Stimulated activated CD4-positive, alpha-beta T cell treated with anti-CD3 and anti-CD28 coated beads, Interleukin-12 subunit alpha, Interleukin-12 subunit beta, amount 100 ng/mL, for 24 hours (primary cell): ENCODE results near the gene CA4.
A peak's percentile ranks its signal among the peaks of the same experiment; 100 is the strongest.
"Not testable (repeated sequence)": the region's sequence is repeated elsewhere in the genome, so short reads cannot be mapped to it uniquely, and the experiment has no call there.

Source experiments
- DNase-seq, 2 experiments: peaks; one replicate each; pipeline ENCODE4 v3.0.0-alpha.2; 2020; ENCODE audit warnings: low read depth in 2 of 2

Gene CA4

GRCh38 chr17:60149691-60150582 is at the start of gene CA4:
Gene CA4 (plus strand): TSS chr17:60149973. CDS start chr17:60150035, 62 bp downstream.
- no peak for DNase-seq

GRCh38 chr17:60100577-60100976 is 49.2 kb upstream of the CA4 start:
- not testable (repeated sequence) for DNase-seq

DNA sequence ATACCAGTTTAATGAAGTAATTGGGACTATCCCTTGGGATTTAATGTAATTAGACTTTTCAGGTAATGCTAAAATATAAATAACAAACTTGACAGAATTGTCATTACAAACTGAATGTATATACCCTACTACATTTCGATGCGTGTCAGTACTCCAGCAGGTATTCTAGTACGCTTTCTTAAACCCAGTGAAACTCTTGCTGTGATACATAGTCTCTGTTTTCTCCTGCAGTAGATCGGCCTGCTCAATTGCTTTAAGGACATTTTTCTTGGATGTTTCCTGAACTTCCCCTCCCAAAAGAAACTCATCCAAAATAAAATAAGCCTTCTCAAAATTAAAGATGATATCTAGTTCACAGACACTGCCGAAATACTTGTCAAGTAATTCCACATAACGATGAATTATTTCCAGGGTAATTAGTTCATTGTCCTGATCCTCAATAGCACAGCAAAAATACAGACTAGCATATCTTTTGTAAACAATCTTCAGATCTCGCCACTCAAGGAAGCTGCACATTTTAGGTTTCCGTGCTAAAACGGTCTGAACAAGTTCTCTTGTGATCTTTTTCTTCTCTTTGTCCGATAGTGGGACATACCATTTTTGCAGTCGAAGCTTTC is 47.6 kb upstream of the CA4 start:
- DNase-seq = not testable (repeated sequence)

- peak in 1 of 2 experiments; percentile 17 for DNase-seq
Observed at GRCh38 chr17:60102632-60103096, 47.1 kb upstream of the CA4 start.

GRCh38 chr17:60103957-60104356 is 45.8 kb upstream of the CA4 start:
- DNase-seq = no peak

GRCh38 chr17:60106340-60107059 is 43.3 kb upstream of the CA4 start:
- DNase-seq = no peak

- DNase-seq = no peak
Observed at GRCh38 chr17:60107526-60108257, 42.1 kb upstream of the CA4 start.

- DNase-seq = not testable (repeated sequence)
Observed at GRCh38 chr17:60108309-60108708, 41.5 kb upstream of the CA4 start.

DNA sequence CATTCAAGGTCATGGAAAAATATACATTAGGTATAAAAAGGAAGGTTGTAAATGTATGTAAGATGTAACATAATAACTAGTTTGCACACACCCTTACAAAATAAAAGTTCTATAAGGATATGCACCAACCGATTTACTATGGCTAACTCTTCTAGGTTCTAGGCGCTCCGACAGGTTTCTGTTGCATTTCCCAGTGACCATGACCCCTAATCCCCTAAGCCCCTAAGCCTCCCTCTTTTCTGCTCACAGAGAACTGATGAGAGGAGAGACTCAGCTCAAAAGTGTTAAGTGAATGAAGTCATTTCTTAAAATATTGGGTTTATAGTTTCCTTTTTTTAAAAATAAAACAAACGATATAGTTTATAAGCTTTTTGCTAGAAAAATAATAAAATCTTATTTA is 41.1 kb upstream of the CA4 start:
- DNase-seq = no peak

GRCh38 chr17:60109161-60109560 is 40.6 kb upstream of the CA4 start:
- DNase-seq = no peak

- no peak for DNase-seq
Observed at GRCh38 chr17:60110586-60110985, 39.2 kb upstream of the CA4 start.

DNA sequence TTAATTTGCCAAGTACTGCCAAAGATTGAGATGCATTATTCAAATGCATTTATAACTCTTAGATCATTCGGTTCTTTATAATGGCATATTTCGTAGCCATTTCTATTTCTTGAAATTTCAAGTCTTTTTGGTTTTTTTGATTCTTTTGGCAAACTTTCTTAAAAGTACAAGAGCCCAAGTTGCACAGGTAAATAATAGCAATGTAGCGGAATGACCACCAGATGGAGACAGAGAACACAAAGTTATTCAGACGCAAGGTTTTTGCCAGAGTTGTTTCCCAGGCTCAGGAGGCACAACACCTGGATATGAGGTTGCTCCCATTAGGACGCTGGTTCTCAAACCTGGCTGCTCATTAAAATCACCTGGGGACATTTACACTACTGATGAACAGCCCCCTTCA is 38.1 kb upstream of the CA4 start:
- DNase-seq = not testable (repeated sequence)

DNA sequence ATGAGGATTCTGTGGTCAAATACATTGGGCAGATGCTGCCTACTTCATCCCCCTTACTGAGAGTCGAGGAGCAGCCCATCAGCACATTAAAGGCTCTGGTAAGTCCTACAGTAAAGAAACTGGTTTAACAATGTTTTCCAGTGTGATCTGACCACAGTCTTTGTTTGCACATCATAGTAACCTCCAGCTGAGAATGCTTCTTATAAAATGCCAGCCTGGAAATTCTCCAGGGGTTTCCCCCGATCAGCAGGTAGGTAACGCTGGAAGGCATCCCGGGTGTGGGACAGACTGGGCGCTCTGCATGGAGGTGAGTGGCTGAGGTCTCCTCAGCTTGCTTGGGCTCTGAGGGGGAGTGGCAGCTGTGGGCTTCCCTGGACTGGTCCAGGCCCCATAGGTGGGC is 34.4 kb upstream of the CA4 start:
- not testable (repeated sequence) for DNase-seq

- not testable (repeated sequence) for DNase-seq
Observed at GRCh38 chr17:60116196-60116595, 33.6 kb upstream of the CA4 start.

DNA sequence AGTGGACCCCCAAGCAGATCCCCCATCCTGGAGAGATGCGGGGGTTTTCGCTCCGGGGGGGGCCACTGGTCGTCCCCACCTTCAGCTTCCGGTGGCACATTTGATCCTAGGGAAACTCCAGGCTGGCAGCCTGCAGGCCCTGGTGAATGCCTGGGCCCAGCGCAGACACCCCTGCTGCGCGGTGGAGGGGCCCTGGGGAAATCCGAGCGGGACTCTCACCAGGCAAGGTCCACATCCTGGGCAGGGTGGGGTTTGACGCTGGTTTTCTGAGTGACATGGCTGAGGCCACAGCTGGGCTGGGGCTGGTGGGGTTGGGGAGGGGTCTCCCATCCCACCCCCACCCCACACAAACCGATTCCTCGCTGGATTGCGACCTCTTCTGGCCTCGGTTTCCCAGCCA is 30.6 kb upstream of the CA4 start:
- DNase-seq = not testable (repeated sequence)

GRCh38 chr17:60119807-60120748 is 29.7 kb upstream of the CA4 start:
- not testable (repeated sequence) for DNase-seq

GRCh38 chr17:60127068-60128064 is 22.4 kb upstream of the CA4 start:
- no peak for DNase-seq

DNA sequence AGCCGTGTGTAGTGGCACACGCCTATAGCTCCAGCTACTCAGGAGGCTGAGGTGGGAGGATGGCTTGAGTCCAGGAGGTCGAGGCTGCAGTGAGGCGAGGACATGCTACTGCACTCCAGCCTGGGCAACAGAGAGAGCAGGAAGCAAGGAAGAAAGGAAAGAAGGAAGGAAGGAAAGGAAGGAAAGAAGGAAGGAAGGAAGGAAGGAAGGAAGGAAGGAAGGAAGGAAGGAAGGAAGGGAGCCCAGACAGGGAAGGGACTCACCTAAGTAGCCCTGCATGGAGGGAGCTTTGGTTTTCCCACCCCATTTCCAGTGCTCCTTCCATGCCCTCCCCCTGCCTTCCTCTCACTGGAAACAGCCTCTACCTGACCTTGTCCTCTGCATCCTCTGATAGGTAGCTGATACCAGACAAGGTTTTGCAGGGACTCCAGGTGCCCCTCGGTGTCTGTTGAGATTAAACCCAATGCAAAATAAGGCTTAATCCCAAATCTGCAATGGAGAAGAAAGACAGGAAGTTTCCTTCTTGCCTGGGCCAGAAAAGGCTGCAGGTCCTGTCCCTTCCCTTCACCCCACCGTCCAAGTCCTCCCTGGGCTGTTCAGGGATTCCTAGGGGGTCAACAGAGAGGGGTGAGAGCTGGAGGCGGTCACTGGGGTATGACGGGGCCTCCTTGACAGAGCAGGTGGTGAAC is 21.5 kb upstream of the CA4 start:
- DNase-seq = no peak

DNA sequence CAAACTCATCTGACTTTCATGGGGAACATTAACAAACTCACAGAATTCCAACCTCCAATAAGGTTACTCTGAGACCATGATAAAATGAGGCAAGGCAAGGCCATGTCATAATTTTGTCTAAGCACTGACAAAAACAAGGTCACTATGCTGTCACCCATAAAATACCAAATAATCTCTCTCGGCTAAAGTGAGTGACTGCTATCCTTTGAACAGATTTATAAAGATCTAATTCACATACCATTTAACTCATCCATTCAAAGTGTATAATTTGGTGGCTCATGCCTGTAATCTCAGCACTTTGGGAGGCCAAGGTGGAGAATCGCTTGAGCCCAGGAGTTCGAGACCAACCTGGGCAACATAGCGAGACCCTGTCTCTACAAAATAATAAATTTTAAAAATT is 20.6 kb upstream of the CA4 start:
- DNase-seq = no peak
